SK-N-SH treated with all-trans-retinoic acid at 6 μM for 48 hours (cell line): Measurements from ENCODE around the gene SFXN5.

Source experiments
- CREB5 ChIP-seq: fragments of 250-450 bp; sonication (Bioruptor Pico); IDR thresholded peaks from 2 replicates; pipeline ENCODE4 v1.5.1; 2020; ENCODE audit warnings: low read depth, mild to moderate bottlenecking, moderate library complexity
- CSDC2 ChIP-seq: fragments of 250-450 bp; sonication (Bioruptor Pico); IDR thresholded peaks from 2 replicates; pipeline ENCODE4 v1.5.0; 2020; ENCODE audit warnings: mild to moderate bottlenecking, moderate library complexity
- ESRRG ChIP-seq: fragments of 250-450 bp; sonication (Bioruptor Pico); IDR thresholded peaks from 2 replicates; pipeline ENCODE4 v1.6.1; 2021; ENCODE audit warnings: mild to moderate bottlenecking
- OSR1 ChIP-seq: fragments of 250-450 bp; sonication (Bioruptor Pico); IDR thresholded peaks from 2 replicates; pipeline ENCODE4 v1.8.0; 2022; ENCODE audit warnings: moderate library complexity, mild to moderate bottlenecking, inconsistent platforms
- RARB ChIP-seq: fragments of 250-450 bp; sonication (Bioruptor Pico); IDR thresholded peaks from 2 replicates; pipeline ENCODE4 v1.8.0; 2021; ENCODE audit warnings: mild to moderate bottlenecking, moderate library complexity
- SNAI2 ChIP-seq: fragments of 250-450 bp; sonication (Bioruptor Pico); IDR thresholded peaks from 2 replicates; pipeline ENCODE4 v1.5.0; 2020; ENCODE audit warnings: mild to moderate bottlenecking, moderate library complexity
- TOX ChIP-seq: fragments of 250-450 bp; sonication (Bioruptor Pico); IDR thresholded peaks from 2 replicates; pipeline ENCODE4 v1.8.0; 2021; ENCODE audit warnings: mild to moderate bottlenecking, moderate library complexity, borderline replicate concordance
- TSHZ2 ChIP-seq: fragments of 250-450 bp; sonication (Bioruptor Pico); IDR thresholded peaks from 2 replicates; pipeline ENCODE4 v1.5.0; 2020; ENCODE audit warnings: mild to moderate bottlenecking, moderate library complexity
- ZC3H10 ChIP-seq: fragments of 250-450 bp; sonication (Bioruptor Pico); IDR thresholded peaks from 2 replicates; pipeline ENCODE4 v1.5.1; 2021; ENCODE audit warnings: mild to moderate bottlenecking, moderate library complexity
- ZFP30 ChIP-seq: fragments of 450-650 bp; formaldehyde crosslinking; IDR thresholded peaks from 2 replicates; pipeline ENCODE4 v1.5.0; 2022; ENCODE audit warnings: mild to moderate bottlenecking, moderate library complexity
- ZNF8 ChIP-seq: fragments of 450-650 bp; formaldehyde crosslinking; IDR thresholded peaks from 2 replicates; pipeline ENCODE4 v1.5.0; 2020; ENCODE audit warnings: mild to moderate bottlenecking, moderate library complexity

- no peak for TF ChIP-seq RARB (CRISPR knock-in tag)
- TF ChIP-seq CREB5 (CRISPR knock-in tag) = no peak
- no peak for TF ChIP-seq OSR1
- TF ChIP-seq ZC3H10 = no peak
- TF ChIP-seq TOX (CRISPR knock-in tag) = no peak
- TF ChIP-seq ZNF8 (CRISPR knock-in tag) = no peak
- no peak for TF ChIP-seq TSHZ2
- TF ChIP-seq CSDC2 = no peak
- TF ChIP-seq SNAI2 (CRISPR knock-in tag) = no peak
- TF ChIP-seq ESRRG (CRISPR knock-in tag) = no peak
- no peak for TF ChIP-seq ZFP30 (CRISPR knock-in tag)
These were observed 160.3 kb downstream of the SFXN5 start for GRCh38 chr2:72911256-72911655.
